ENCODE measurements around the gene EVA1C.

GRCh38 chr21:32545948-32546441 lies 133.5 kb downstream of the EVA1C start:
- TF ChIP-seq CTCF (IDR thresholded peaks at IDR 0.05) = no peak
- no peak for TF ChIP-seq POLR2AphosphoS5 (IDR thresholded peaks at IDR 0.05)

Data from upper lobe of left lung (tissue), 4 donors.